WTC11 (cell line): ENCODE data around the gene RTN3. TPM values are rescaled to one million over a fixed set of nuclear protein-coding genes. Genes with fewer than 3 reads are reported as not detected.
A peak's percentile ranks its signal among the peaks of the same experiment; 100 is the strongest.

ENCODE experiments used
- ATAC-seq: fragments of 200-7000 bp; cut with Tn5 transposase; 2 replicates; pipeline ENCODE4 v1.10.0; 2021; ENCODE audit warnings: mild to moderate bottlenecking, moderate library complexity
- CTCF ChIA-PET: fragments of 300-600 bp; sonication (Branson Sonifier 250); formaldehyde crosslinking; loops from one replicate; lab custom pipeline; 2021; ENCODE audit warnings: antibody characterized with exemption; lab: Charles Lee
- POLR2A ChIA-PET: fragments of 350-600 bp; sonication (Branson Sonifier 250); formaldehyde crosslinking; loops from one replicate; lab custom pipeline; 2021; ENCODE audit warnings: antibody characterized with exemption; lab: Charles Lee
- DNase-seq: peaks from one replicate; pipeline ENCODE4 v3.0.0; 2021; ENCODE audit warnings: low spot score
- H3K27ac Mint-ChIP-seq: 2 replicates; pipeline ENCODE4 v1.8.0; 2021; ENCODE audit warnings: mixed read lengths
- H3K27me3 Mint-ChIP-seq: 2 replicates; pipeline ENCODE4 v1.8.0; 2021; ENCODE audit warnings: low read depth, mild to moderate bottlenecking, moderate library complexity, mixed read lengths
- H3K36me3 Mint-ChIP-seq: 2 replicates; pipeline ENCODE4 v1.8.0; 2021; ENCODE audit warnings: mixed read lengths
- H3K4me1 Mint-ChIP-seq: 2 replicates; pipeline ENCODE4 v1.8.0; 2022; ENCODE audit warnings: mixed read lengths
- H3K4me3 Mint-ChIP-seq: 2 replicates; pipeline ENCODE4 v1.8.0; 2021; ENCODE audit warnings: mild to moderate bottlenecking, moderate library complexity, mixed read lengths
- H3K9me3 Mint-ChIP-seq: 2 replicates; pipeline ENCODE4 v1.8.0; 2021; ENCODE audit warnings: mixed read lengths
- AR ChIP-seq: fragments of 250-450 bp; sonication (Bioruptor Pico); IDR thresholded peaks from 2 replicates; pipeline ENCODE4 v1.9.0; 2021; ENCODE audit warnings: mild to moderate bottlenecking
- CDX4 ChIP-seq: fragments of 250-450 bp; sonication (Bioruptor Pico); IDR thresholded peaks from 2 replicates; pipeline ENCODE4 v1.9.0; 2021; ENCODE audit warnings: moderate library complexity, mild to moderate bottlenecking, inconsistent platforms, borderline replicate concordance
- EMX1 ChIP-seq: fragments of 250-450 bp; sonication (Bioruptor Pico); IDR thresholded peaks from 2 replicates; pipeline ENCODE4 v1.8.0; 2021; ENCODE audit warnings: mild to moderate bottlenecking
- GABPB1 ChIP-seq: sonication (generic); formaldehyde crosslinking; IDR thresholded peaks from 2 replicates; pipeline ENCODE4 v1.8.1; 2023; ENCODE audit warnings: mild to moderate bottlenecking, missing genetic modification reagents
- JAZF1 ChIP-seq: fragments of 250-450 bp; sonication (Bioruptor Pico); IDR thresholded peaks from 2 replicates; pipeline ENCODE4 v1.9.0; 2021; ENCODE audit warnings: moderate library complexity, mild to moderate bottlenecking, inconsistent platforms
- MLX ChIP-seq: sonication (generic); formaldehyde crosslinking; IDR thresholded peaks from 2 replicates; pipeline ENCODE4 v1.8.1; 2023; ENCODE audit warnings: mild to moderate bottlenecking, missing genetic modification reagents, moderate library complexity
- MXD4 ChIP-seq: fragments of 250-450 bp; sonication (Bioruptor Pico); IDR thresholded peaks from 2 replicates; pipeline ENCODE4 v1.8.0; 2021; ENCODE audit warnings: mild to moderate bottlenecking, moderate library complexity, borderline replicate concordance
- MYBL2 ChIP-seq: sonication (generic); formaldehyde crosslinking; IDR thresholded peaks from 2 replicates; pipeline ENCODE4 v1.8.1; 2023; ENCODE audit warnings: mild to moderate bottlenecking, moderate library complexity, missing genetic modification reagents
- RELA ChIP-seq: sonication (generic); formaldehyde crosslinking; IDR thresholded peaks from 2 replicates; pipeline ENCODE4 v1.8.1; 2022; ENCODE audit warnings: missing genetic modification reagents, mild to moderate bottlenecking, borderline replicate concordance
- SMAD4 ChIP-seq: sonication (generic); formaldehyde crosslinking; IDR thresholded peaks from 2 replicates; pipeline ENCODE4 v1.8.0; 2022; ENCODE audit warnings: mild to moderate bottlenecking, missing genetic modification reagents
- SP1 ChIP-seq: sonication (generic); formaldehyde crosslinking; conservative IDR thresholded peaks from 2 replicates; pipeline ENCODE4 v1.8.1; 2022; ENCODE audit warnings: missing genetic modification reagents
- STAT6 ChIP-seq: sonication (generic); formaldehyde crosslinking; conservative IDR thresholded peaks from 2 replicates; pipeline ENCODE4 v1.8.1; 2023; ENCODE audit warnings: mild to moderate bottlenecking, low read depth, missing genetic modification reagents, moderate library complexity
- TEAD4 ChIP-seq: sonication (generic); formaldehyde crosslinking; IDR thresholded peaks from 2 replicates; pipeline ENCODE4 v1.8.0; 2022; ENCODE audit warnings: mild to moderate bottlenecking, missing genetic modification reagents
- ZNF138 ChIP-seq: sonication (generic); formaldehyde crosslinking; conservative IDR thresholded peaks from 2 replicates; pipeline ENCODE4 v1.8.1; 2022; ENCODE audit warnings: mild to moderate bottlenecking, moderate library complexity, missing genetic modification reagents
- total RNA-seq: library from RNA; stranded (reverse); gene quantifications from 3 replicates; pipeline ENCODE4 v1.2.3, GENCODE V29; 2021

Gene RTN3
- total RNA-seq, 1 experiment from 2014 or later, result 159 TPM

GRCh38 chr11:63708764-63709163, 27.5 kb downstream of the RTN3 start (continued):
- TF ChIP-seq AR (no peak), GABPB1 (CRISPR knock-in tag) (no peak), STAT6 (CRISPR knock-in tag) (no peak), MXD4 (CRISPR knock-in tag) (no peak), TEAD4 (CRISPR knock-in tag) (no peak), CDX4 (no peak)

- Mint-ChIP-seq H3K27me3 (no peaks in the 10 kb centered on the region), H3K36me3 (no peaks in the 10 kb centered on the region), H3K4me3 (no peak overlapping the region), H3K9me3 (no peaks in the 10 kb centered on the region), H3K4me1 (peaks cover 15% of the 10 kb centered on the region), H3K27ac (no peak overlapping the region)
- no peak for TF ChIP-seq GABPB1 (CRISPR knock-in tag)
- no peak for TF ChIP-seq MYBL2 (CRISPR knock-in tag)
- ChIA-PET POLR2A (interaction anchor here (1.0 kb wide), 1 partner anchor 27 kb away, joined by 3 read pairs; no protein-coding TSS in a partner anchor), CTCF (interaction anchor here (0.8 kb wide), 1 partner anchor 804 kb away, joined by 4 read pairs; no protein-coding TSS in a partner anchor)
- DNase-seq (no peak), ATAC-seq (no peak)
Observed at GRCh38 chr11:63709336-63709884, 28.1 kb downstream of the RTN3 start.

- no peak for DNase-seq
- no peak overlapping the region for H3K4me3 Mint-ChIP-seq
Observed at GRCh38 chr11:63710476-63711217, 29.3 kb downstream of the RTN3 start.

GRCh38 chr11:63711838-63712237, 30.5 kb downstream of the RTN3 start:
- DNase-seq (no peak), ATAC-seq (no peak)
- TF ChIP-seq SMAD4 (no peak), SP1 (no peak), MLX (no peak), EMX1 (CRISPR knock-in tag) (no peak), RELA (CRISPR knock-in tag) (no peak), TEAD4 (CRISPR knock-in tag) (no peak)
- POLR2A ChIA-PET, result interaction anchor here (0.5 kb wide), 1 partner anchor 149 kb away, joined by 3 read pairs; no protein-coding TSS in a partner anchor
- Mint-ChIP-seq H3K27ac (peak overlapping the region; percentile 93), H3K4me3 (no peak overlapping the region), H3K27me3 (no peaks in the 10 kb centered on the region), H3K4me1 (peaks cover 15% of the 10 kb centered on the region), H3K9me3 (no peaks in the 10 kb centered on the region), H3K36me3 (no peaks in the 10 kb centered on the region)
- CTCF ChIA-PET, result interaction anchor here (0.7 kb wide), 1 partner anchor 530 kb away, joined by 3 read pairs; no protein-coding TSS in a partner anchor

More at GRCh38 chr11:63710476-63711217, 29.3 kb downstream of the RTN3 start:
- ATAC-seq, result no peak
- ChIA-PET CTCF (interaction anchor here (1.4 to 1.5 kb wide), 2 partner anchors 26 to 29 kb away, joined by 3 to 7 read pairs; partner anchors contain the start of gene RTN3), POLR2A (interaction anchor here (0.6 to 0.7 kb wide), 2 partner anchors 155 to 920 kb away, joined by 3 to 5 read pairs; no protein-coding TSS in a partner anchor)
- Mint-ChIP-seq H3K36me3 (no peaks in the 10 kb centered on the region), H3K9me3 (no peaks in the 10 kb centered on the region), H3K27ac (peak overlapping the region; percentile 81), H3K4me1 (peaks cover 15% of the 10 kb centered on the region), H3K27me3 (no peaks in the 10 kb centered on the region)
- TF ChIP-seq JAZF1 (CRISPR knock-in tag), result no peak
- TF ChIP-seq ZNF138, result no peak
